Measurements from ENCODE around the gene WDHD1. TPM values are rescaled to one million over a fixed set of nuclear protein-coding genes. Genes with fewer than 3 reads are reported as not detected.
A peak's percentile ranks its signal among the peaks of the same experiment; 100 is the strongest.

Gene WDHD1
- total RNA-seq, 2 experiments from 2014 or later = 33.5 to 60.3 TPM

GRCh38 chr14:54894995-54895394, 131.9 kb downstream of the WDHD1 start:
- BruUV-seq (replicated peaks) = no TSS peak
- DNase-seq (ENCODE audit: low spot score) = no peak
- intact Hi-C loops (cut with micrococcal nuclease; ENCODE audit: unreplicated experiment) = no loop called here
- Histone ChIP-seq H2AFZ (ENCODE audit: low read length) (no peak overlapping the region), H3K9me3 (ENCODE audit: low read length) (no peaks in the 10 kb centered on the region), H3K27ac (ENCODE audit: low read depth, low read length, poor library complexity, severe bottlenecking) (no peak overlapping the region), H4K20me1 (ENCODE audit: insufficient read depth, low read length) (0 out of 2 replicates have a peak, but pooled peaks cover 3% of the 10 kb centered on the region), H3K36me3 (ENCODE audit: insufficient read depth, low read length) (no peaks in the 10 kb centered on the region), H3K4me1 (ENCODE audit: insufficient read depth, low read length, poor library complexity, severe bottlenecking) (no peaks in the 10 kb centered on the region), H3K4me3 (ENCODE audit: low read depth, low read length, poor library complexity, severe bottlenecking) (no peak overlapping the region), H3K4me2 (ENCODE audit: low read length) (no peak overlapping the region), H3K9me2 (ENCODE audit: insufficient read depth, low read length) (no peaks in the 10 kb centered on the region), H3K79me2 (ENCODE audit: insufficient read depth, low read depth, low read length) (no peaks in the 10 kb centered on the region)
- ChIA-PET POLR2A (interaction anchor here (0.8 kb wide), 1 partner anchor 18 kb away, joined by 3 read pairs; no protein-coding TSS in a partner anchor), CTCF (ENCODE audit: unreplicated experiment) (no interaction called here)
- TF ChIP-seq EZH2phosphoT487 (IDR thresholded peaks at IDR 0.05; ENCODE audit: borderline replicate concordance, low read depth, low read length) = no peak
- TF ChIP-seq, protein P1, sequence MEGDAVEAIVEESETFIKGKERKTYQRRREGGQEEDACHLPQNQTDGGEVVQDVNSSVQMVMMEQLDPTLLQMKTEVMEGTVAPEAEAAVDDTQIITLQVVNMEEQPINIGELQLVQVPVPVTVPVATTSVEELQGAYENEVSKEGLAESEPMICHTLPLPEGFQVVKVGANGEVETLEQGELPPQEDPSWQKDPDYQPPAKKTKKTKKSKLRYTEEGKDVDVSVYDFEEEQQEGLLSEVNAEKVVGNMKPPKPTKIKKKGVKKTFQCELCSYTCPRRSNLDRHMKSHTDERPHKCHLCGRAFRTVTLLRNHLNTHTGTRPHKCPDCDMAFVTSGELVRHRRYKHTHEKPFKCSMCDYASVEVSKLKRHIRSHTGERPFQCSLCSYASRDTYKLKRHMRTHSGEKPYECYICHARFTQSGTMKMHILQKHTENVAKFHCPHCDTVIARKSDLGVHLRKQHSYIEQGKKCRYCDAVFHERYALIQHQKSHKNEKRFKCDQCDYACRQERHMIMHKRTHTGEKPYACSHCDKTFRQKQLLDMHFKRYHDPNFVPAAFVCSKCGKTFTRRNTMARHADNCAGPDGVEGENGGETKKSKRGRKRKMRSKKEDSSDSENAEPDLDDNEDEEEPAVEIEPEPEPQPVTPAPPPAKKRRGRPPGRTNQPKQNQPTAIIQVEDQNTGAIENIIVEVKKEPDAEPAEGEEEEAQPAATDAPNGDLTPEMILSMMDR (conservative IDR thresholded peaks at IDR 0.05; ENCODE audit: low read length) = no peak

DNA sequence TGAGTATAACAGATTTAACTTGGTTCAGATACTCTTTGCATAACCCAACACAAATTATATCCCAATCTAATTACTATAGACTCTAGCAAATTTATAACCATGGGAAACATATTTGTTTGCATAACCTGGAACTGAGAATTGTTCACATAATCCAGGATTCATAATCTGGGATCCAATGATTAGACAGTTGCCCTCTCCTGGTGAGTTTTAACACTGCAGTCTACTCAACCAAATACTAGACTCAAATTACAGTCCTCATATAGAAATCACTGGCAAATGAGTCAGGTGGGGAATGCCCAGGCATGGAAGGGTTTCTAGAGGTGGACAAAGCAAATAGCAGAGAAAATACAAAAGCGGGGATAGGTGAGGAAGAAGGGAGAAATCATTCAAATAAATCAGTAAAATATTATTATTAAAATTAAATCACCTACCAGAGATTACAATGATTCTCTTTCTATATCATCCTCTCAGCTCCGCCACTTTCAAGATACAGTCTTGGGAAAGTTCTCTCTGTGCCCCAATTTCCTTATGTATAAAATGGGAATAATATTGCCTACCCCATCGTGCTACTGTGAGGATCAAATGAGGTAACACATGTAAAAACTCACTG, 133.6 kb downstream of the WDHD1 start:
- CTCF ChIA-PET (ENCODE audit: unreplicated experiment) = no interaction called here
- Histone ChIP-seq H3K27ac (ENCODE audit: low read depth, low read length, poor library complexity, severe bottlenecking) (no peak overlapping the region), H3K36me3 (ENCODE audit: insufficient read depth, low read length) (no peaks in the 10 kb centered on the region), H3K9me2 (ENCODE audit: insufficient read depth, low read length) (no peaks in the 10 kb centered on the region), H3K79me2 (ENCODE audit: insufficient read depth, low read depth, low read length) (no peaks in the 10 kb centered on the region), H2AFZ (ENCODE audit: low read length) (no peak overlapping the region), H3K4me2 (ENCODE audit: low read length) (no peak overlapping the region), H3K4me3 (ENCODE audit: low read depth, low read length, poor library complexity, severe bottlenecking) (no peak overlapping the region), H3K4me1 (ENCODE audit: insufficient read depth, low read length, poor library complexity, severe bottlenecking) (no peaks in the 10 kb centered on the region), H3K9me3 (ENCODE audit: low read length) (no peaks in the 10 kb centered on the region), H4K20me1 (ENCODE audit: insufficient read depth, low read length) (0 out of 2 replicates have a peak, but pooled peaks cover 3% of the 10 kb centered on the region)
- TF ChIP-seq, protein P1 (conservative IDR thresholded peaks at IDR 0.05; ENCODE audit: low read length) = peak; percentile 91
- TF ChIP-seq EZH2phosphoT487 (IDR thresholded peaks at IDR 0.05; ENCODE audit: borderline replicate concordance, low read depth, low read length) = no peak
- POLR2A ChIA-PET = no interaction called here
- BruUV-seq (replicated peaks) = no TSS peak
- peak; percentile 49 for DNase-seq (ENCODE audit: low spot score)
- intact Hi-C loops (cut with micrococcal nuclease; ENCODE audit: unreplicated experiment) = no loop called here

- TF ChIP-seq, protein P1 (conservative IDR thresholded peaks at IDR 0.05; ENCODE audit: low read length) = no peak
- no peak for TF ChIP-seq EZH2phosphoT487 (IDR thresholded peaks at IDR 0.05; ENCODE audit: borderline replicate concordance, low read depth, low read length)
- POLR2A ChIA-PET = interaction anchor here (0.6 kb wide), 1 partner anchor 493 kb away, joined by 8 read pairs; no protein-coding TSS in a partner anchor
- Histone ChIP-seq H3K4me1 (ENCODE audit: insufficient read depth, low read length, poor library complexity, severe bottlenecking) (peaks cover 2% of the 10 kb centered on the region), H3K36me3 (ENCODE audit: insufficient read depth, low read length) (no peaks in the 10 kb centered on the region), H3K79me2 (ENCODE audit: insufficient read depth, low read depth, low read length) (no peaks in the 10 kb centered on the region), H3K9me3 (ENCODE audit: low read length) (no peaks in the 10 kb centered on the region), H3K4me2 (ENCODE audit: low read length) (no peak overlapping the region), H2AFZ (ENCODE audit: low read length) (no peak overlapping the region), H4K20me1 (ENCODE audit: insufficient read depth, low read length) (0 out of 2 replicates have a peak, but pooled peaks cover 3% of the 10 kb centered on the region), H3K4me3 (ENCODE audit: low read depth, low read length, poor library complexity, severe bottlenecking) (no peak overlapping the region), H3K9me2 (ENCODE audit: insufficient read depth, low read length) (no peaks in the 10 kb centered on the region), H3K27ac (ENCODE audit: low read depth, low read length, poor library complexity, severe bottlenecking) (no peak overlapping the region)
- CTCF ChIA-PET (ENCODE audit: unreplicated experiment) = no interaction called here
- no TSS peak for BruUV-seq (replicated peaks)
- intact Hi-C loops (cut with micrococcal nuclease; ENCODE audit: unreplicated experiment) = no loop called here
- no peak for DNase-seq (ENCODE audit: low spot score)
These were observed 135.2 kb downstream of the WDHD1 start for GRCh38 chr14:54891471-54892245.
